Esophagus squamous epithelium (tissue), 5 donors: ENCODE data around the gene OGA. TPM values are rescaled to one million over a fixed set of nuclear protein-coding genes. Genes with fewer than 3 reads are reported as not detected.

Experiments
- DNase-seq: peaks from one replicate; lab custom pipeline; 2025; lab: John Stamatoyannopoulos, UW
- H3K27ac ChIP-seq, 4 donors: fragments of 200-600 bp; sonication (generic); one replicate each; pipeline ENCODE4 v1.5.1; 2016 to 2019; ENCODE audit warnings: mild to moderate bottlenecking in 1 of 4
- H3K27me3 ChIP-seq, 4 donors: fragments of 200-600 bp; sonication (generic); 1 replicate in 3 of 4; 2 replicates in 1 of 4; pipeline versions ENCODE4 v1.5.1 to v1.6.0; 2017 to 2021; ENCODE audit warnings: antibody characterized with exemption in 1 of 4
- H3K36me3 ChIP-seq, 3 donors: fragments of 200-600 bp; sonication (generic); one replicate each; pipeline ENCODE4 v1.5.1; 2016 to 2019
- H3K4me1 ChIP-seq, 3 donors: fragments of 200-600 bp; sonication (generic); one replicate each; pipeline ENCODE4 v1.5.1; 2017 to 2019
- H3K4me3 ChIP-seq, 4 donors: fragments of 200-600 bp; sonication (generic); 1 replicate in 3 of 4; 2 replicates in 1 of 4; pipeline ENCODE4 v1.5.1; 2016 to 2019; ENCODE audit warnings: mild to moderate bottlenecking in 2 of 4, moderate library complexity in 1 of 4
- H3K9me3 ChIP-seq, 3 donors: fragments of 200-600 bp; sonication (generic); one replicate each; pipeline ENCODE4 v1.5.1; 2016 to 2019
- POLR2A ChIP-seq, 4 donors: fragments of 450-650 bp; IDR thresholded peaks; one replicate each; pipeline ENCODE4 v1.6.1; 2017; ENCODE audit warnings: antibody characterized with exemption in 4 of 4, mild to moderate bottlenecking in 4 of 4, moderate library complexity in 3 of 4
- WGBS, 2 donors: methylation state at CpG; one replicate each; pipeline ENCODE4 v1.1.5; 2018; 5-methylcytosine and 5-hydroxymethylcytosine counted together
- intact Hi-C: fragments of 100-400 bp; cut with DNase I; formaldehyde crosslinking; loops from one replicate; pipeline ENCODE4 v1.15.0; 2022
- total RNA-seq, 4 donors: library from RNA; depleted of rRNA; stranded (reverse); fragments of >200 nt; gene quantifications; one replicate each; pipeline ENCODE4 v1.1.0, GENCODE V29; 2016
- TF ChIP-seq, protein P1 (sequence below), 6 experiments: fragments of 450-650 bp in 4 of 6; fragments of 200-600 bp in 2 of 6; sonication (generic) in 2 of 6; IDR thresholded peaks; one replicate each; pipeline ENCODE4 v1.5.1; 2016 to 2019; ENCODE audit warnings: antibody characterized with exemption in 6 of 6, mild to moderate bottlenecking in 4 of 6, moderate library complexity in 4 of 6
- donor health status: DM: yes; HTN: yes; CAD: no.

OGA gene
- total RNA-seq, 4 donors from 2014 or later, result 44.2 to 121 (median 60.7) TPM

DNA sequence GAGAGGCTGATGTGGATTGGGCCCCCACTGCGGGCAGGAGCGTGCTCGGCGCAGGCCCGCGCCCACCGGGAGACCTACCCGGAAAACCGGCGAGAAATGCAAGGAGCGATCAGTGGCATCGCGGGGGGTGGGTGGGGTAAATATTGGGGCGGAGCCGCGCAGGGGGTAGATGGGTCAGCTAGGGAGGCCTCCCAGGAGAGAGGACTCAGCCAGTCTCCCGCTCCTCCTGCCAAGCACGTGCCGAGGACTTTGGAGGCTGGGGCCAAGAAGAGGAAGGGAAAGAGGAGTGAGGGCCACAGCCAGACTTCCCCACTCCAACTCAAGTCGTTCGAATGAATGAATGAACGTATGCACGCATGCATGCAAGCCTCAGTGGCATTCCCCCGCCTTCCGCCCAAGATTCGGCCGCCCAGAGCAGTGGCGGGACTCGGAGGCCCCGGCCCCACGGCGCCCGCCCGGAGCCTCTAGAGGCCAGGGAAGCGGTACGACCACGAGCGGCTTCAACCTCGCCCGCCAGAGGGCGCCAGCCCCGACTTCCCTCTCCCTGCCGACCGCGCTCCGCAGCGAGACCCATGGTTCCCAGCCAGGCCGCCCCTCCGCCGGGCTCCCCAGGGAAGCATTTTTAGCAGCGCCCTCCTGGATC, 38.6 kb downstream of the OGA start:
- intact Hi-C loops, result loop anchor here (5.0 kb wide), 1 partner anchor 177 kb away; no protein-coding TSS in a partner anchor
- Histone ChIP-seq H3K4me1 (peaks cover 54 to 85% (median 60%) of the 10 kb centered on the region in 3 donors), H3K4me3 (peak overlapping the region; percentile 30 to 67 (median 46)), H3K27me3 (peaks cover 15 to 51% (median 19%) of the 10 kb centered on the region in 4 donors), H3K27ac (no peak overlapping the region), H3K9me3 (no peaks in the 10 kb centered on the region), H3K36me3 (peaks cover 0 to 9% (median 0%) of the 10 kb centered on the region in 3 donors)
- TF ChIP-seq, protein P1, sequence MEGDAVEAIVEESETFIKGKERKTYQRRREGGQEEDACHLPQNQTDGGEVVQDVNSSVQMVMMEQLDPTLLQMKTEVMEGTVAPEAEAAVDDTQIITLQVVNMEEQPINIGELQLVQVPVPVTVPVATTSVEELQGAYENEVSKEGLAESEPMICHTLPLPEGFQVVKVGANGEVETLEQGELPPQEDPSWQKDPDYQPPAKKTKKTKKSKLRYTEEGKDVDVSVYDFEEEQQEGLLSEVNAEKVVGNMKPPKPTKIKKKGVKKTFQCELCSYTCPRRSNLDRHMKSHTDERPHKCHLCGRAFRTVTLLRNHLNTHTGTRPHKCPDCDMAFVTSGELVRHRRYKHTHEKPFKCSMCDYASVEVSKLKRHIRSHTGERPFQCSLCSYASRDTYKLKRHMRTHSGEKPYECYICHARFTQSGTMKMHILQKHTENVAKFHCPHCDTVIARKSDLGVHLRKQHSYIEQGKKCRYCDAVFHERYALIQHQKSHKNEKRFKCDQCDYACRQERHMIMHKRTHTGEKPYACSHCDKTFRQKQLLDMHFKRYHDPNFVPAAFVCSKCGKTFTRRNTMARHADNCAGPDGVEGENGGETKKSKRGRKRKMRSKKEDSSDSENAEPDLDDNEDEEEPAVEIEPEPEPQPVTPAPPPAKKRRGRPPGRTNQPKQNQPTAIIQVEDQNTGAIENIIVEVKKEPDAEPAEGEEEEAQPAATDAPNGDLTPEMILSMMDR (IDR thresholded peaks at IDR 0.05), result peak; percentile 67 to 86 (median 80)
- TF ChIP-seq POLR2A (IDR thresholded peaks at IDR 0.05), result no peak
- DNase-seq, result peak; percentile 17
- WGBS, 2 donors, result 2% methylated on average over 7 to 19 of the region's 51 CpGs

DNA sequence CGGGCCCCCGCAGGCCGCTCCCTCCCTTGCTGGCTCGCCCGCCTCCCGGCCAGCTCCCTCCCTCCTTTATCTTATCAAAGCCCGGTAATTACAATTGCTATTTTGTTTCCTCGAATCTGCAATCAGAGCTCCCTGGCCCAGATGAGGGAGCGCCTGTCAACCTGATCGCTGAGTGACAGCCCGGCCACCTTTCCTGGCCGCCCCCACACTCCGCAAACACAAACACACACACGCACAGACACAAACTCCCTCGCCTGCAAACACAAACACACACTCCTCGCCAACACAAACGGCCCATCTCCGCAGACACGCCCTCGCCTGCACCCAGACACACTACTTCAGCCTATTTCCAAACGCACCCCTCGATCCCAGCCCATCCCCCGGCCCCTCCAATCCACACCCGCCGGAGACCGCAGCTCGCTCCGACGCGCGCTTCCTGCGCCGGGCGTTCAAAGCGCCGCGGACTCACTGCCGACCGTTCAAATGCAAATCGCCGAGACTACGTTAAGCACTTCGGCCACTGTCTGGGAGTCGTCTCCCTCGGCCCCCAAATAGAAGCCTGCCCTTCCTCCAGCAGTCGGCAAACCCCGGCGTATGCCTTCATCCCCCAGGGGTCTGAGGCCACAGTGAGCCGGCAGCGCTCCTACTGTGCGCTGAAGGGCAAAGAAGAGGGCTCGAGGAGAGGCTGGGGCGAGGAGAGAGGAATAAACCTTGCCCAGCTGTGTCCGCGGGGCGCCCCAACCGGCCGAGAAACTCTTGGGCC, 39.3 kb downstream of the OGA start:
- H3K9me3 ChIP-seq, result no peaks in the 10 kb centered on the region
- peaks cover 22 to 58% (median 26%) of the 10 kb centered on the region in 4 donors for H3K27me3 ChIP-seq
- peaks cover 54 to 85% (median 57%) of the 10 kb centered on the region in 3 donors for H3K4me1 ChIP-seq
- H3K36me3 ChIP-seq, result peaks cover 0 to 2% (median 0%) of the 10 kb centered on the region in 3 donors
- TF ChIP-seq, protein P1 (IDR thresholded peaks at IDR 0.05), result peak in 1 of 6 experiments; percentile 3
- TF ChIP-seq POLR2A (IDR thresholded peaks at IDR 0.05), result no peak
- H3K27ac ChIP-seq, result no peak overlapping the region
- 4 to 14% methylated on average over 28 to 42 of the region's 58 CpGs for WGBS, 2 donors
- no peak for DNase-seq
- H3K4me3 ChIP-seq, result peak overlapping the region; percentile 30 to 67 (median 46)
- intact Hi-C loops, result loop anchor here (5.0 kb wide), 1 partner anchor 177 kb away; no protein-coding TSS in a partner anchor

DNA sequence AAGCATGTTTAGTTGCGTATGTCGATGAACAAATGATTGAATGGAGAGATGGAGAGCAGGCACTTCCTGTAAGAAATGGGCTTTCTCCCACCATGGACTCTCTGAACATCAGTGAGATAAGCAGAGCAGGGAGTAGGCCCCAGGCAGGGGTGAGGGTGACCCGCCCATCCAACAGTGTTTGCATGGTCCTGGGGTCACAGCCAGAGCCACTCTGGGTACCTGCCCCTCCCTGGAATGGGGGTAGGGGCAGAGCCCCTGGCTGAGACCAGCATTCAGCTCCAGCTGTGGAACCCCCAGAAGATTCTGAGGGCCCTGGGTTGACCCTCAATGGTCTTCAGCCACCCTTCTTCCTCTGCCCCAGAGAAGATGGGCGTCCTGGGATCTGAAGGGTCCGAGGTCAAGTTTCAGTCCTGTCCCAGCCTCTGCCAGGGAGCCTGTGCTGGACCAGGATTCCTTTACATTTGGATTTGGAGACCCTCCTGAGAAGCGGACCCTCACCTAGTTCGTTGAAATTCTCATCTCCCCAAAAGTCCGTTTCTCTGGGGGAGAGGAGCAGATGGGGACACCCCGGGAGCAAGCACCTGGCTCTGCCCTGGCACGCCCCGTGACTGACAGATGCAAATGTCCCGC, 40.0 kb downstream of the OGA start:
- 50 to 54% methylated on average over 5 to 10 of the region's 12 CpGs for WGBS, 2 donors

DNA sequence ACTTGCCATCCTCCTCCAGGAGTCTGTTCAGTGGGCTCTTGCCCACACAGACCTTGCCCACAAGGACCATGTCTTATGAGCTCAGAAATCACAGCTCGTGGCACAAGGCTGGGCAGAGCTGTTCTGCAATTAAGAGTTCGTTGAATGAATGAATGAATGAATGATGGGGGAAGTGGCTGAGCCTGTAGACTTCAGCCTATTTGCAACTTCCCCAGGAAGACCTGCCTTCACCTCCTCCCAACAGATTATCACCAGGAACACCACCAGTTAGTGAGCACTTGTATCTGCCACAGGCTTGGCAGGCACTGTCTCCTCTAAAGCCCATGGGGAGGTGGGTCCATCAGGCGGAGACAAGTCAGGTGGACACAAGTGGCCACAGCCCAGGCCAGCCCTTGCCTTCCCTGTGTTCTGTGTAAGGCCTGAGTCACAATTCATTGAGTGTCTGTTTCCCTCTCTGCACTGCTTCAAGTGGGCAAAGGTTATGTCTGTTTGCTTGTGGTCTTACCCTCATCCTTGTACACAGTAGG, 40.6 kb downstream of the OGA start:
- H3K4me1 ChIP-seq, result peaks cover 44 to 80% (median 50%) of the 10 kb centered on the region in 3 donors
- intact Hi-C loops, result loop anchor here (5.0 kb wide), 1 partner anchor 175 kb away; no protein-coding TSS in a partner anchor

More for the DNA sequence above, 40.0 kb downstream of the OGA start:
- intact Hi-C loops, result loop anchor here (5.0 kb wide), 1 partner anchor 176 kb away; no protein-coding TSS in a partner anchor
- no peaks in the 10 kb centered on the region for H3K36me3 ChIP-seq
- H3K4me3 ChIP-seq, result peak overlapping the region in 2 of 4 donors; percentile 45 to 67
- no peak for DNase-seq
- H3K27ac ChIP-seq, result no peak overlapping the region
- peaks cover 29 to 65% (median 30%) of the 10 kb centered on the region in 4 donors for H3K27me3 ChIP-seq
- H3K4me1 ChIP-seq, result peaks cover 47 to 85% (median 52%) of the 10 kb centered on the region in 3 donors
- TF ChIP-seq, protein P1 (IDR thresholded peaks at IDR 0.05), result no peak
- TF ChIP-seq POLR2A (IDR thresholded peaks at IDR 0.05), result no peak
- no peaks in the 10 kb centered on the region for H3K9me3 ChIP-seq

More for the DNA sequence above, 40.6 kb downstream of the OGA start:
- no peak for TF ChIP-seq POLR2A (IDR thresholded peaks at IDR 0.05)
- TF ChIP-seq, protein P1 (IDR thresholded peaks at IDR 0.05), result no peak
- 84 to 100% methylated on average over 1 to 2 of the region's 3 CpGs for WGBS, 2 donors
- H3K4me3 ChIP-seq, result no peak overlapping the region
- H3K36me3 ChIP-seq, result no peaks in the 10 kb centered on the region
- H3K27me3 ChIP-seq, result peaks cover 30 to 71% (median 33%) of the 10 kb centered on the region in 4 donors
- no peak for DNase-seq
- no peak overlapping the region for H3K27ac ChIP-seq
- no peaks in the 10 kb centered on the region for H3K9me3 ChIP-seq
